GM04503 (cell line): ENCODE results near the gene SHISA8.
"Not testable (repeated sequence)": the region's sequence is repeated elsewhere in the genome, so short reads cannot be mapped to it uniquely, and the experiment has no call there.

Experiments used
- DNase-seq: peaks from one replicate; pipeline ENCODE4 v3.0.0-alpha.2; 2012; ENCODE audit warnings: low read depth

Gene SHISA8

DNA sequence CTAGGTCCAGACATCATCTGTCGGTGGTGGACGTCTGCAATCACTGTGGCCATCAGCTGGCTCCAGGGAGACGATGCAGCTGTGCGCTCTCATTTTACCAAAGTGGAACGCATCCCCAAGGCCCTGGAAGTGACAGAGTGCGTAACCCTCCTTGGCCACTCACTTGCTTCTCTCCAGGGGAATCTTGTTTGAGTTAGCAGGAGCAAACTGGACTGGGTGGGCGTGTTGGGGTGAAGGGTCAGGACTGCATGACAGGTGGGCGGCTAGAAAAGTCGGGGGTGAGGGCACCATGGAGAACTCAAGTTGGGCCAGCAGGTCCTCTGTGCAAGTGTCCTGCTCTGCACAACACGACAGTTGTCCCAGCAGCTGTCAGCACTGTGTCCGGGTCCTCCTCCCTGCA lies 16.2 kb downstream of the SHISA8 start:
- DNase-seq = no peak

- DNase-seq = no peak
Observed at GRCh38 chr22:41893591-41894375, 21.1 kb downstream of the SHISA8 start.

DNA sequence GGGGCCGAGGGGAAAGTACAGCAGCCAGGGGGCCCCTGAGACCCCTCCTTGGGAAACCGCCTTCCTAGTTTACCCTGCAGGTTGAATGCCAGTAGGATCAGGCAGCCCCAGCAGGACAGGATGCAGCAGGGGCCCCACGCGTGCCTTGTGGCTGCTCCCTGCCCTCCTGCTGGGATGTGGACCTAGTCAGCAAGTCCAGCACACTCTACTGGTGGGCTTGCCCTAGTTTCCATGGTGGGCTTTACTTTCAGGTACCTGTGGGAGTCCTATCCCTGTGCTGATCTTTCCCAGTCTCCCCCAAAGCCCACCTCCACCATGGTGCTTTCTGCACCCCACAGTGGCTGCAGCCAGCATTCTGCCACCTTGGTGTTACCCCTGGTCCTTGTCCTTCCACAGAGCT lies 22.2 kb downstream of the SHISA8 start:
- DNase-seq = no peak

DNA sequence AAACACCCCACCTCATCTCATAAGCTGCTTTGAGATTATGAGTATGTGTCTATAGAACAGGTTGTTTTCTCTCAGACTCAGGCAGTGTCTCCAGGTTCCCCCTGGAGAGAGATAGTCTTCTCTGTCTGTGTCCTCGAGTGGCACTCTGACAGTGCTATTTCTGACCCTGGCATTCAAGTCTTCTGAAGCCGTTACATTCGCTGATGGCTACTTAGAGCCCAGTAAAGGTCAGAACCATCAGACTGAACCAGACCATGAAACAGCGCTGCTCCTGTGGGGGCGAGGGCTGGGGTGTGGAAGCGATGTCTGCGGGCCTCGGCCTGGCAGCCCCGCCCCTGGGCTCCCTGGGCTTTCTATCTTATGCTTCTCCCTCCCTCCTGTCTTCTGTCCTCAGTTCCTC lies 23.5 kb downstream of the SHISA8 start:
- no peak for DNase-seq

GRCh38 chr22:41888627-41889200 lies 26.2 kb downstream of the SHISA8 start:
- no peak for DNase-seq

- DNase-seq = no peak
Observed at GRCh38 chr22:41885516-41885915, 29.4 kb downstream of the SHISA8 start.

DNA sequence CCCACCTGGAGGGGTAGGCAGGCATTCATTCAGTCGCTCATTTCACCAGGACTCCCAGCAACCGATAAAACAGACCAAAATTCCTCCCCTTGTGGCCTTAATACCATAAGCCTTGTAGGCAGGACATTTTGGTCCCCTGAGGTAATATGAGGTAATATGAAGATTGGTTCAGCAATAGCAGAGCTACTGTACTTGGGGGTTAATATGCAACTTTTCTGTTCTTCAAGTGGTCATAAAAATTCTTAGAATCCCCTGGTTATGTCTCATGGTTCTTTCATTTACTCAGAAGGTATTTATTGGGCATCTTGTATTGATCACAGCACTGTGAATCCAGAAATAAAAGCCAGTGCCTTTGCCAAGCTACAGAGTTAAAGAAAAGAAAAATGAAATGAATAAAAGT lies 29.8 kb downstream of the SHISA8 start:
- DNase-seq = no peak

GRCh38 chr22:41883400-41883799 lies 31.5 kb downstream of the SHISA8 start:
- no peak for DNase-seq

DNA sequence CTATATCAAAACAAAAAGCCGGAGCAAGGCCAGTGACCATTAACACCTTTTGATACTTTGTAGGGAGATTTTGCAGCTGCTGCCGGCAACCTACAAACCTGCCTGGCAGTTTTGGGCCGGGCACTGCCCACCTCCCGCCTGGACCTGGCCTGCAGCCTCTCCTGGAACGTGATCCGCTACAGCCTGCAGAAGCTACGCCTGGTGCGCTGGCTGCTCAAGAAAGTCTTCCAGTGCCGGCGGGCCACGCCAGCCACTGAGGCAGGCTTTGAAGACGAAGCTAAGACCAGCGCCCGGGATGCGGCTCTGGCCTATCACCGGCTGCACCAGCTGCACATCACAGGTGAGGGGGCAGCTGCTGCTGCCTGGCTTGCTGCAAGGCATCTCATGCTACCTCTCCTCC lies 34.2 kb downstream of the SHISA8 start:
- DNase-seq = no peak

DNA sequence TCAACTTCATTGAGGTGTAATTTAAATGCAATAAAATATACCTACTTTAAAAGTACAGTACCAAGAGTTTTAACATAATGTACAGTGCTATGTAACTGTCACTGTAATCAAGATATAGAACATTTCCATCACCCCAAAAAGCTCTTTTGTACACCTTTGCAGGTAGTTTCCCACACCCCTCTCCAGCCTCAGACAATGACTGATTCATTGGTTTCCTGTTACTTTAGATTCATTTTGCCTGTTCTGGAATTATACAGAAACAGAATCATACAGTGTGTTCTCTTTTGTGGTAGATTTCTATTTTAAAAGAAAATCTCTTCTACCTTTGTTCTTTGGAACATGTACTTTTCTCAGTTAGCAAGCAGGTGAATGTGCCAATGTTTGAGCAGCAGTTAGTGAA lies 38.2 kb downstream of the SHISA8 start:
- DNase-seq = no peak

- no peak for DNase-seq
Observed at GRCh38 chr22:41876275-41876674, 38.6 kb downstream of the SHISA8 start.

GRCh38 chr22:41875531-41876270 lies 39.2 kb downstream of the SHISA8 start:
- DNase-seq = no peak

- no peak for DNase-seq
Observed at GRCh38 chr22:41874090-41874489, 40.8 kb downstream of the SHISA8 start.

DNA sequence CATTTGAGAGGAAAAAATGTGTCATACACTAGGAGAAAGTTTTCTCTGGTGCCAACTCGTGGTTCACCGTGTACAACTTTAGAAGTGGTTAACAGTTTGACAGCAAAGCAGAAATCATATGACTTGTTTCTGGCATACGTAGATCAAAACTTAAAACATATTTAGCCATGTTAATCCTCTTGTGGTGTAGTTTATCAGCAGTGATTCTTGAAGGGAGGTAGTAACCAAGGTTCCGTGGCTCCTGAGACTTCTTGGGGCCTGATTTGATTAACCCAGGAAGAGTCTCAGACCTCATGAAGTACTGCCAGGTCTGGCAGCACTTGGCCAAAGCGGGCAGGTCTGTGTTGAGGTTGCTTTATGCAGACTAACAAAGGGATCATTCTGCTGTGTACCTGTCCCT lies 41.5 kb downstream of the SHISA8 start:
- DNase-seq = no peak

- no peak for DNase-seq
Observed at GRCh38 chr22:41870786-41871185, 44.1 kb downstream of the SHISA8 start.

GRCh38 chr22:41870081-41870480 lies 44.8 kb downstream of the SHISA8 start:
- not testable (repeated sequence) for DNase-seq

- DNase-seq = no peak
Observed at GRCh38 chr22:41868556-41868955, 46.3 kb downstream of the SHISA8 start.

DNA sequence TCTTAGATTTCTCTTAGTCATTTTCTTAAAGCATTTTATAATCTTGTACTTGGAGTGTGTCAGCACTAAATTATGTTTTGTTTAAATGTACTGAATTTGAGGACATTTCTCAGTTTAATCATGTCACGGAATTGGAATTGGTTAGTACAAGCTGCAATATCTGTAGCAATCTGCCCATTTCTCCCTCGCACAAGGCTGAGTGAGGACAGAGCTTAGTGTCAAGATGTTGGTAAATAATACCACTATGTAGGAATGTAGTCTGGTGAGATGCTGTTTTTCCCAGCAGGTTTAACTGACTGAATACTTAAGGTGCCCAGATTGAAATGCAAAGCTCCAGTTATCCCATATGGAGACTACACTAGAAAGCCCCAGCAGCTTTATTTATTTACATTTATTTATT lies 51.4 kb downstream of the SHISA8 start:
- DNase-seq = no peak

- DNase-seq = peak; percentile 2
Observed at GRCh38 chr22:41862530-41863266, 52.2 kb downstream of the SHISA8 start.

DNA sequence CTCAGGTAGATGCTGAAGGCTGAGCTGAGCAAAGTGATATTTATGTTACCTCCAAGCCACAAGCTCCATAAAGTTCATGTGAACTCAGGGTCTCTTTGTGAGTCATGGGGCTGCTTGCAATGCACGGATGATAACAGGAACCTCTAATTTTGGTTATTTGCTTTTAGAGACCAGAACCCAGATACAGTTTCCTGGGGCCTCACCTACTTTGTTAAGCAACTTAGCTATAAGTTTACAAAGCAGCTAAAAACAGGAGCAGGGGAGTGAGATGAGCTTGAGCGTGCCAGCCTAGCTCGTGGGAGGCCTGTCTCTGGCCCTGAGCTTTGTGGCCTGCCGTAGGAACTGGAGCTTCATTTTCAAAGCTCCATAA lies 52.7 kb downstream of the SHISA8 start:
- DNase-seq = no peak
